DMS 273 (cell line): ENCODE measurements around the gene ZNF658.
"Not testable (repeated sequence)": the region's sequence is repeated elsewhere in the genome, so short reads cannot be mapped to it uniquely, and the experiment has no call there.

Experiments used
- DNase-seq: peaks from one replicate; lab custom pipeline; 2025; ENCODE audit not compliant: unreplicated experiment; lab: John Stamatoyannopoulos, UW

ZNF658 gene

GRCh38 chr9:66900490-66901131 is at the start of gene ZNF658:
ZNF658 (plus strand) TSS chr9:66900725; CDS start chr9:66903562, 2,837 bp downstream.
- DNase-seq = not testable (repeated sequence)

- DNase-seq = not testable (repeated sequence)
Measured at GRCh38 chr9:66861732-66862131, 38.8 kb upstream of the ZNF658 start.

DNA sequence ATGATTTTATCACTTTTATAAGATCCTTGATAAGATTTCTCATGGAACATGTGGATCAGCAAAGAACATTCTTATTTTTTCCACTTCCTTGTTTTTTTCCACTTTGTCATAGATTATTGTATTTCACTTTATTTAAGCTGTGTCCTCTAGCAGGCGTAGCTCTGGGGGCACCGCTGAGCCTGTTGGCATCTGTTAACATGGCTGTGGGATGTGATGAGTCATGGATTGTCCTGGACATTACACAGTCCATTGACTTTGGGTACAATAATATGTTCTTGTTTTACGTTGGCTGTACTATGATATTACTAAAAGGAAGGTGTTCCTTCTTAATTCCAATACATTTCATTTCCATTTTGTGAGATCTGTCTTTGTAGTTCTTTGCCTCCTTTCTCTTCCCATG is 31.9 kb upstream of the ZNF658 start:
- DNase-seq = not testable (repeated sequence)

DNA sequence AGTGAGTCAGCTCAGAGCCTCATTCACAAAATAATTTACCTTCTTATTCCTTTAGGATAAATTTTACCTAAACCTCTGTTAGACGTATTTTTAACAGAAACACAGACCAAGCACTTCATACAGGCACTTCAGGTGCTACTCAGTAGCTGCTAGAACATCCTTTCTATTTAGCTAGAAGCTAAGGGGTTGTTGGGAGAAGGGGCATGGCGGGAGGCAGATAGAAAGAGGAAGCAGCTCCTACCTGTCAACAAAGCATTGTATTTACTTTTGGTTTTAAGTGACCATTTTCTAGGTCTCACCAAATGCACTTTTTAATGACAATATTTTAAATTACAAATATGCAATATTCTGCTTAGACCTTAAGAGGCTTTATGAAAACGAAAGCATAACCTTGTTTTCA is 19.9 kb upstream of the ZNF658 start:
- DNase-seq = not testable (repeated sequence)

- DNase-seq = not testable (repeated sequence)
Measured at GRCh38 chr9:66881847-66882246, 18.7 kb upstream of the ZNF658 start.

GRCh38 chr9:66890334-66890733 is 10.2 kb upstream of the ZNF658 start:
- DNase-seq = not testable (repeated sequence)

DNA sequence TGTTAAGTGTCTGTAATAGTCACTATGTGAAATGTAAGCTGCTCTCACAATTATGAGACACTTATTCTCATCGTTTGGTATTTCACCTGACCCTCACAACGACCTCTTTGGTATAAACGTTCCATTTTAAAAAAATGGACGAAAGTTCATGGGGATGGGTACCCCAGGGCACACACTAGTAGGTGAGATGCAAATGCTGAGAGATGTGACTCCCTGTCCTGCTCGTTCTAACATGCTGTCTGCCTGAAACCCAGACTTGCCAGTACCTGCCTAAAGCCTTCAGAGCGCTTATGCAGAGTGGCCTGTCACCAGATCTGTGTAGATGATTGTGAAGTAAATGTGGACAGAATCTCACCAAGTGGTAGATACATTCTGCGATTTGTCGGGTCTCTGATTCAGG is 616 bp downstream of the ZNF658 start:
- DNase-seq = not testable (repeated sequence)

GRCh38 chr9:66909560-66909959 is 9.0 kb downstream of the ZNF658 start:
- DNase-seq = not testable (repeated sequence)

GRCh38 chr9:66920072-66920471 is 19.5 kb downstream of the ZNF658 start:
- not testable (repeated sequence) for DNase-seq

- DNase-seq = not testable (repeated sequence)
Measured at GRCh38 chr9:66936194-66936870, 35.8 kb downstream of the ZNF658 start.

DNA sequence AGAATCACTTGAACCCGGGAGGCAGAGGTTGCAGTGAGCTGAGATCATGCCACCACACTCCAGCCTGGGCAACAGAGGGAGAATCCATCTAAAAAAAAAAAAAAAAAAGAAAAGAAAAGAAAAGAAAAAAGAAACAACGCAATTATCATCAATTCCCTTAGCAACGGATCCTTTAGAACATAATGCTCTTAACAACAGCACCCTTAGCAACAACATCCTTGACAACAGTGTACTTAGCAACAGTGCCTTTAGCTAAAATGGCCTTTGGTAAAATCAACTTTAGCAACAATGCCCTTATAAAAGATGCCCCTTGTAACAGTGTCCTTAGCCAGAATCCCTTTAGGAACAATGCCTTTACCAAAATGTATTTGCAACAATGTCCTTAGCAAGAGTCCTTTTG is 37.1 kb downstream of the ZNF658 start:
- not testable (repeated sequence) for DNase-seq

DNA sequence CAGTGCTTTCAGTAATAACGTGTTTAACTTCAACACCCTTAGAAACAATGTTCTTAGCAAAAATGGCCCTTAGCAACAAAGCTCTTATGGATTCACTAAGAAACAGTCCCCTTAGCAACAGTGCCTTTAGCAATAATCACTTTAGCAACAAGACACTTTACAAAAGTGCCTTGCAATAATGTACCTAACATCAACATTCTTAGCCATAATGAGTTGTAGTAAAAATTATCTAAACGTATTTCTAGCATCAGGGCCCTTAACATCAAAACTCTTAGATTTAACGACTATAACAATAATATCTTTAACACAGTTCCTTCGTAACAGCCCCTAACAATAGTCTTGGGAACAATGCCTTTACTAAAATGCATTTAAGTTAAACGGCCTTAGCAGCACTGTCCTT is 37.8 kb downstream of the ZNF658 start:
- DNase-seq = not testable (repeated sequence)

- DNase-seq = not testable (repeated sequence)
Measured at GRCh38 chr9:66939878-66940830, 39.6 kb downstream of the ZNF658 start.

DNA sequence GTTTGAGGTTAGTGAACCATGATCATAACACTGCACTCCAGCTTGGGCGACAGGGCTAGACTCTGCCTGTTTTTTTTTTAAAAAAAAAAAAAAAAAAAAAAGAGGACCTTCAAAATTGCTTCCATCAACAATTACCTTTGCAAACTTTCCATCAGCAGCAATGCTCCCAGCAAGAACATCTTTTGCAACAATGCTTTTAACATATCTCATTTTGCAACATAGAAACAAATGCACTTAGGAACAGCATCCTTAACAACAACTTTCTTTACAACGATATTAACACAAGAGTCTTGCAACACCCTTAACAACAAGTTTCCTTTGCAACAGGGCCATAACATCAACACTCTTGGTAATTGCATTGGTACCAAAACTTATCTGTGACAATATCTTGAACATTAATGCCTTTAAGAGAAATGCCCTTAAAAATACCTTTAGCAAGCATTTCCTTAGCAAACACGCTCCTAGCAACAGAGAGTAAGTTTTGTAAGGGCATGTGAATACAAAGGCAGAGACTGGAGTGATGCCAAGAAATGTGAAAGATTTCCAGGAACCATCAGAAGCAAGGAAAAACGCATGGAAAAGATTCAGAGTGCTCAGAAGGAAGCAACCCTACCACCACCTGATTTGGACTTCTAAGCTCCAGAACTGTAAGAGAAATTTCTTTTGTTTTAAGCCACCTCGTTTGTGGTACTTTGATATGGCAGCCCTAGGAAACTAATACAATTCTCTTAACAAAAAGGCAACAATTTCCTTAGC is 42.1 kb downstream of the ZNF658 start:
- DNase-seq = not testable (repeated sequence)

DNA sequence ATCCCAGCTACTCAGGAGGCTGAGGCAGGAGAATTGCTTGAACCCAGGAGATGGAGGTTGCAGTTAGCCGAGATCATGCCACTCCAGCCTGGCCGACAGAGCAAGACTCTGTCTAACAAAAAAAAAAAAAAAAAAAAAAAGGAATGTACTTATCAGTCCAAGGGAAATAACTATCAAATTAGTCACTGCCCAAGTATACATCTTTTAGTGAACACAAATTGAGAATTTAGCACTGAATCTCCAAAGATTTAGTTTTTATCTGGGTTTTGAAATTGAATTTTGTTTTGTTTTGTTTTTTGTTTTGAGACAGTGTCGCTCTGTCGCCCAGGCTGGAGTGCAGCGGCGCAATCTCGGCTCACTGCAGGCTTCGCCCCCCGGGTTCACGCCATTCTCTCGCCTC is 52.1 kb downstream of the ZNF658 start:
- not testable (repeated sequence) for DNase-seq
